HEK293 (cell line): ENCODE data around the gene NFIX.
A peak's percentile ranks its signal among the peaks of the same experiment; 100 is the strongest.

ENCODE experiments used
- CTCF ChIA-PET: fragments of 350-600 bp; formaldehyde crosslinking; extraction: SDS; loops from one replicate; lab custom pipeline; 2021; ENCODE audit warnings: antibody characterized with exemption; lab: Yijun Ruan, JAX
- POLR2A ChIA-PET: fragments of 300-600 bp; formaldehyde crosslinking; extraction: SDS; loops from one replicate; lab custom pipeline; 2020; ENCODE audit warnings: antibody characterized with exemption, inconsistent platforms; lab: Yijun Ruan, JAX
- H3K27ac ChIP-seq: fragments of 200-500 bp; sonication (Bioruptor generic); 2 replicates; pipeline ENCODE4 v1.5.1; 2014; ENCODE audit warnings: low read depth, low read length, control low read depth, inconsistent platforms; ENCODE audit errors: extremely low read depth
- H3K36me3 ChIP-seq, 2 experiments: fragments of 200-500 bp in 1 of 2; sonication (Bioruptor generic) in 1 of 2; 1 replicate in 1 of 2; 2 replicates in 1 of 2; pipeline ENCODE4 v1.5.1; 2014 to 2017; ENCODE audit warnings: inconsistent platforms in 2 of 2, low read length in 2 of 2; ENCODE audit not compliant: control insufficient read depth in 2 of 2, insufficient read depth in 1 of 2
- H3K4me1 ChIP-seq: fragments of 200-500 bp; sonication (Bioruptor generic); 2 replicates; pipeline ENCODE4 v1.5.1; 2014; ENCODE audit warnings: mild to moderate bottlenecking, low read length, inconsistent platforms; ENCODE audit not compliant: control insufficient read depth, insufficient read depth
- H3K4me3 ChIP-seq: 2 replicates; pipeline ENCODE4 v1.5.1; 2011; ENCODE audit warnings: low read depth, mild to moderate bottlenecking, control low read depth, low read length, moderate library complexity
- H3K9me3 ChIP-seq: fragments of 200-500 bp; sonication (Bioruptor generic); 2 replicates; pipeline ENCODE4 v1.5.1; 2014; ENCODE audit warnings: low read depth, low read length, inconsistent platforms; ENCODE audit not compliant: control insufficient read depth, insufficient read depth
- KLF10 ChIP-seq: fragments of 450-650 bp; IDR thresholded peaks from 2 replicates; pipeline ENCODE4 v1.5.1; 2018; ENCODE audit warnings: missing biosample characterization, mild to moderate bottlenecking, missing genetic modification characterization
- OVOL3 ChIP-seq: fragments of 450-650 bp; formaldehyde crosslinking; IDR thresholded peaks from 2 replicates; pipeline ENCODE4 v1.5.1; 2016; ENCODE audit warnings: missing biosample characterization, missing genetic modification characterization
- SETDB1 ChIP-seq: IDR thresholded peaks from one replicate; pipeline ENCODE4 v1.6.1; 2017; ENCODE audit warnings: mild to moderate bottlenecking, low read length, moderate library complexity, mixed read lengths; ENCODE audit not compliant: insufficient read length
- WT1 ChIP-seq: fragments of 450-650 bp; formaldehyde crosslinking; IDR thresholded peaks from 2 replicates; pipeline ENCODE4 v1.5.1; 2016; ENCODE audit warnings: missing biosample characterization, missing genetic modification characterization
- ZNF112 ChIP-seq: fragments of 450-650 bp; formaldehyde crosslinking; IDR thresholded peaks from 2 replicates; pipeline ENCODE4 v1.5.0; 2017; ENCODE audit warnings: missing biosample characterization, missing genetic modification characterization
- ZNF114 ChIP-seq: fragments of 450-650 bp; formaldehyde crosslinking; IDR thresholded peaks from 2 replicates; pipeline ENCODE4 v1.5.0; 2017; ENCODE audit warnings: missing biosample characterization, missing genetic modification characterization
- ZNF184 ChIP-seq: fragments of 450-650 bp; IDR thresholded peaks from 2 replicates; pipeline ENCODE4 v1.5.1; 2018; ENCODE audit warnings: missing biosample characterization, mild to moderate bottlenecking, missing genetic modification characterization
- ZNF624 ChIP-seq: fragments of 450-650 bp; formaldehyde crosslinking; IDR thresholded peaks from 2 replicates; pipeline ENCODE4 v1.5.1; 2017; ENCODE audit warnings: missing biosample characterization, missing genetic modification characterization
- ZNF792 ChIP-seq: fragments of 450-650 bp; formaldehyde crosslinking; IDR thresholded peaks from 2 replicates; pipeline ENCODE4 v1.5.1; 2016; ENCODE audit warnings: missing biosample characterization, missing genetic modification characterization
- ZNF830 ChIP-seq: fragments of 450-650 bp; IDR thresholded peaks from 2 replicates; pipeline ENCODE4 v1.5.0; 2018; ENCODE audit warnings: missing biosample characterization, missing genetic modification characterization, low read depth, mild to moderate bottlenecking, moderate library complexity
- ZNF837 ChIP-seq: fragments of 450-650 bp; formaldehyde crosslinking; IDR thresholded peaks from 2 replicates; pipeline ENCODE4 v1.5.1; 2016; ENCODE audit warnings: missing biosample characterization, missing genetic modification characterization
- TF ChIP-seq, protein P1 (sequence below): fragments of 450-650 bp; formaldehyde crosslinking; IDR thresholded peaks from 2 replicates; pipeline ENCODE4 v1.5.0; 2017; ENCODE audit warnings: missing biosample characterization, missing genetic modification characterization, borderline replicate concordance
- TF ChIP-seq, protein P2 (sequence below): fragments of 450-650 bp; IDR thresholded peaks from 2 replicates; pipeline ENCODE4 v1.5.1; 2018; ENCODE audit warnings: missing biosample characterization, mild to moderate bottlenecking, missing genetic modification characterization
- TF ChIP-seq, protein P3 (sequence below): fragments of 450-650 bp; formaldehyde crosslinking; IDR thresholded peaks from 2 replicates; pipeline ENCODE4 v1.5.1; 2016; ENCODE audit warnings: missing biosample characterization, missing genetic modification characterization
- TF ChIP-seq, protein P4 (sequence below): fragments of 450-650 bp; formaldehyde crosslinking; IDR thresholded peaks from 2 replicates; pipeline ENCODE4 v1.5.1; 2016; ENCODE audit warnings: missing biosample characterization, missing genetic modification characterization

NFIX gene

DNA sequence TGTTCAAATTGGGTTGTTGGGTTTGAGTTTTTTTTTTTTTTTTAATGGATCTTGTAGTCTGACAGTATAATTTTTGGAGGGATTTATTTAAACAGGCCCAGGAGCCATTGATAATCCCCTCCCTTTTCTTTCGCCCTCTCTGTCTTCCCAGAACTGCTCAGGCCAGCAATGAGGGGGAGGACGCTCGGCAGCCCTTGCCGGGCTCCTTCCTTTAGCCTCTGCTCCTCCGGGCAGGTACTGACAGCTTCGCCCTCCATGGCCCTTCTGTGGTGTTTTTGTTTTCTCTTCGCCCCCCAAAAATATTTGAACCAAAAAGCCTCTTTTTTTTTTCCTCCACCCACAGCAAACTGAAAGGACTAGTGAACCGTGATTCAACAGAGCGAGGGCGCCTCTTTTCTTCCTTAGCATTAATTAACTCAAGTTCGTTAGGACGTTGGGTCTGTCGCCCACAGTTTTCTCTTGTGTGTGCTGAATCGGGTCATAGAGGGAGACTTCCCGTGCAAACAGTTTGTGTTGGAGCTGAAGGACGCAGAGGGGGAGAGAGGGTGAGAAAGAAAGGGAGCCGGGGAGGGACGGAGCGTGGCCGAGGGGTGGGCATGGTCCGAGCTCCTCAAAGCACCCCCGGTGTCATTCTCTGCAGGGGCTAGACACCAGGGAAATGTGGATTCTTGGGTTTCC, 21.5 kb downstream of the NFIX start:
- TF ChIP-seq, protein P1, sequence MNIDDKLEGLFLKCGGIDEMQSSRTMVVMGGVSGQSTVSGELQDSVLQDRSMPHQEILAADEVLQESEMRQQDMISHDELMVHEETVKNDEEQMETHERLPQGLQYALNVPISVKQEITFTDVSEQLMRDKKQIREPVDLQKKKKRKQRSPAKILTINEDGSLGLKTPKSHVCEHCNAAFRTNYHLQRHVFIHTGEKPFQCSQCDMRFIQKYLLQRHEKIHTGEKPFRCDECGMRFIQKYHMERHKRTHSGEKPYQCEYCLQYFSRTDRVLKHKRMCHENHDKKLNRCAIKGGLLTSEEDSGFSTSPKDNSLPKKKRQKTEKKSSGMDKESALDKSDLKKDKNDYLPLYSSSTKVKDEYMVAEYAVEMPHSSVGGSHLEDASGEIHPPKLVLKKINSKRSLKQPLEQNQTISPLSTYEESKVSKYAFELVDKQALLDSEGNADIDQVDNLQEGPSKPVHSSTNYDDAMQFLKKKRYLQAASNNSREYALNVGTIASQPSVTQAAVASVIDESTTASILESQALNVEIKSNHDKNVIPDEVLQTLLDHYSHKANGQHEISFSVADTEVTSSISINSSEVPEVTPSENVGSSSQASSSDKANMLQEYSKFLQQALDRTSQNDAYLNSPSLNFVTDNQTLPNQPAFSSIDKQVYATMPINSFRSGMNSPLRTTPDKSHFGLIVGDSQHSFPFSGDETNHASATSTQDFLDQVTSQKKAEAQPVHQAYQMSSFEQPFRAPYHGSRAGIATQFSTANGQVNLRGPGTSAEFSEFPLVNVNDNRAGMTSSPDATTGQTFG, result no peak
- no peak for TF ChIP-seq ZNF114 (tag by site-specific recombination)
- no peak for TF ChIP-seq OVOL3 (tag by site-specific recombination)
- TF ChIP-seq ZNF184 (tag by site-specific recombination), result no peak
- TF ChIP-seq ZNF624 (tag by site-specific recombination), result no peak
- no peak for TF ChIP-seq ZNF830 (tag by site-specific recombination)
- TF ChIP-seq ZNF792 (tag by site-specific recombination), result no peak
- TF ChIP-seq ZNF112 (tag by site-specific recombination), result no peak
- TF ChIP-seq WT1, result no peak
- TF ChIP-seq KLF10 (tag by site-specific recombination), result no peak
- TF ChIP-seq, protein P2, sequence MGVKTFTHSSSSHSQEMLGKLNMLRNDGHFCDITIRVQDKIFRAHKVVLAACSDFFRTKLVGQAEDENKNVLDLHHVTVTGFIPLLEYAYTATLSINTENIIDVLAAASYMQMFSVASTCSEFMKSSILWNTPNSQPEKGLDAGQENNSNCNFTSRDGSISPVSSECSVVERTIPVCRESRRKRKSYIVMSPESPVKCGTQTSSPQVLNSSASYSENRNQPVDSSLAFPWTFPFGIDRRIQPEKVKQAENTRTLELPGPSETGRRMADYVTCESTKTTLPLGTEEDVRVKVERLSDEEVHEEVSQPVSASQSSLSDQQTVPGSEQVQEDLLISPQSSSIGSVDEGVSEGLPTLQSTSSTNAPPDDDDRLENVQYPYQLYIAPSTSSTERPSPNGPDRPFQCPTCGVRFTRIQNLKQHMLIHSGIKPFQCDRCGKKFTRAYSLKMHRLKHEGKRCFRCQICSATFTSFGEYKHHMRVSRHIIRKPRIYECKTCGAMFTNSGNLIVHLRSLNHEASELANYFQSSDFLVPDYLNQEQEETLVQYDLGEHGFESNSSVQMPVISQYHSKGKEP (tag by site-specific recombination), result no peak
- no peak for TF ChIP-seq ZNF837 (tag by site-specific recombination)
- TF ChIP-seq SETDB1, result no peak
- Histone ChIP-seq H3K27ac (no peak overlapping the region), H3K36me3 (no peaks in the 10 kb centered on the region), H3K4me3 (no peak overlapping the region), H3K4me1 (peaks cover 9% of the 10 kb centered on the region), H3K9me3 (no peaks in the 10 kb centered on the region)
- ChIA-PET POLR2A (no interaction called here), CTCF (interaction anchor here (0.6 to 6.6 kb wide), 8 partner anchors 15 to 415 kb away, joined by 3 to 40 read pairs (median 3); no protein-coding TSS in a partner anchor)

DNA sequence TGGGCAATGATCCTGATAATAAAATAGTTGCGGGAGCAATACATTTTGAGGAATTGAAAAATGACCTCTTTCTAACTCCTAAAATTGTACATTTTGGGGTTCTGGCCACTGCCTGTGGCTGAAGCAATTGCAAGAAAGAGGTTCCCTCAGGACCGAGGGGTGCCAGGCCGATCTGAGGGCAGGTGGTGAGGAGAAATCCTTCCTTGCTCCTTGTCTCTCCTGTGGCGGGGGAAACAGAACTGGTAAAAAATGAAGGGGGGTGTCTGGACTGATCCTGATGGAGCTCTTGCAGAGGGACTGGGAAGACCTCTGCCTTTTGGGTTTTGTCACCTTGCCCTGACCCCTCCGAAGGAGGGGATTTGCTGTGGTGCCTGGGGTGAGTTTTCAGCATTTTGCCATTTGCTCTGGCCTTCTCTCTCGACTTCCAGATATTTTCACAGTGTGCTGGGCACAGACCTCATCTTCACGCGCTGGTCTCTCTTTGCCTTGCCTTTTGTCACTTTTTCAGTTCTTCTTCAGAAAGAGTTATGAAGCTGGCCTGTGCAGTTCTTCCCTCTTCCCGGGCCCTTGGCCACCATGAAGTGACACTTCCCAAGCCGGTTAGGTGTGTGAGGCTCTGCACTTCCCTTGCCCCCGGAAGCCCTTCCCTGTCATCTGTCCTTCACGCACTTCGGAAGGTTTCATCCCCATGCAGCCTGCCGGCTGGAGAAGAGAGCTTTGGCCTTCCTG, 22.2 kb downstream of the NFIX start:
- TF ChIP-seq, protein P3, sequence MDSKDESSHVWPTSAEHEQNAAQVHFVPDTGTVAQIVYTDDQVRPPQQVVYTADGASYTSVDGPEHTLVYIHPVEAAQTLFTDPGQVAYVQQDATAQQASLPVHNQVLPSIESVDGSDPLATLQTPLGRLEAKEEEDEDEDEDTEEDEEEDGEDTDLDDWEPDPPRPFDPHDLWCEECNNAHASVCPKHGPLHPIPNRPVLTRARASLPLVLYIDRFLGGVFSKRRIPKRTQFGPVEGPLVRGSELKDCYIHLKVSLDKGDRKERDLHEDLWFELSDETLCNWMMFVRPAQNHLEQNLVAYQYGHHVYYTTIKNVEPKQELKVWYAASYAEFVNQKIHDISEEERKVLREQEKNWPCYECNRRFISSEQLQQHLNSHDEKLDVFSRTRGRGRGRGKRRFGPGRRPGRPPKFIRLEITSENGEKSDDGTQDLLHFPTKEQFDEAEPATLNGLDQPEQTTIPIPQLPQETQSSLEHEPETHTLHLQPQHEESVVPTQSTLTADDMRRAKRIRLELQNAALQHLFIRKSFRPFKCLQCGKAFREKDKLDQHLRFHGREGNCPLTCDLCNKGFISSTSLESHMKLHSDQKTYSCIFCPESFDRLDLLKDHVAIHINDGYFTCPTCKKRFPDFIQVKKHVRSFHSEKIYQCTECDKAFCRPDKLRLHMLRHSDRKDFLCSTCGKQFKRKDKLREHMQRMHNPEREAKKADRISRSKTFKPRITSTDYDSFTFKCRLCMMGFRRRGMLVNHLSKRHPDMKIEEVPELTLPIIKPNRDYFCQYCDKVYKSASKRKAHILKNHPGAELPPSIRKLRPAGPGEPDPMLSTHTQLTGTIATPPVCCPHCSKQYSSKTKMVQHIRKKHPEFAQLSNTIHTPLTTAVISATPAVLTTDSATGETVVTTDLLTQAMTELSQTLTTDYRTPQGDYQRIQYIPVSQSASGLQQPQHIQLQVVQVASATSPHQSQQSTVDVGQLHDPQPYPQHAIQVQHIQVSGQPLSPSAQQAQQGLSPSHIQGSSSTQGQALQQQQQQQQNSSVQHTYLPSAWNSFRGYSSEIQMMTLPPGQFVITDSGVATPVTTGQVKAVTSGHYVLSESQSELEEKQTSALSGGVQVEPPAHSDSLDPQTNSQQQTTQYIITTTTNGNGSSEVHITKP (tag by site-specific recombination), result peak; percentile 61
- TF ChIP-seq, protein P4, sequence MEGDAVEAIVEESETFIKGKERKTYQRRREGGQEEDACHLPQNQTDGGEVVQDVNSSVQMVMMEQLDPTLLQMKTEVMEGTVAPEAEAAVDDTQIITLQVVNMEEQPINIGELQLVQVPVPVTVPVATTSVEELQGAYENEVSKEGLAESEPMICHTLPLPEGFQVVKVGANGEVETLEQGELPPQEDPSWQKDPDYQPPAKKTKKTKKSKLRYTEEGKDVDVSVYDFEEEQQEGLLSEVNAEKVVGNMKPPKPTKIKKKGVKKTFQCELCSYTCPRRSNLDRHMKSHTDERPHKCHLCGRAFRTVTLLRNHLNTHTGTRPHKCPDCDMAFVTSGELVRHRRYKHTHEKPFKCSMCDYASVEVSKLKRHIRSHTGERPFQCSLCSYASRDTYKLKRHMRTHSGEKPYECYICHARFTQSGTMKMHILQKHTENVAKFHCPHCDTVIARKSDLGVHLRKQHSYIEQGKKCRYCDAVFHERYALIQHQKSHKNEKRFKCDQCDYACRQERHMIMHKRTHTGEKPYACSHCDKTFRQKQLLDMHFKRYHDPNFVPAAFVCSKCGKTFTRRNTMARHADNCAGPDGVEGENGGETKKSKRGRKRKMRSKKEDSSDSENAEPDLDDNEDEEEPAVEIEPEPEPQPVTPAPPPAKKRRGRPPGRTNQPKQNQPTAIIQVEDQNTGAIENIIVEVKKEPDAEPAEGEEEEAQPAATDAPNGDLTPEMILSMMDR, result no peak
- Histone ChIP-seq H3K36me3 (no peaks in the 10 kb centered on the region), H3K4me1 (peaks cover 9% of the 10 kb centered on the region), H3K4me3 (no peak overlapping the region), H3K27ac (no peak overlapping the region), H3K9me3 (no peaks in the 10 kb centered on the region)
- ChIA-PET CTCF (interaction anchor here (1.1 to 6.6 kb wide), 4 partner anchors 14 to 61 kb away, joined by 3 to 40 read pairs (median 14); no protein-coding TSS in a partner anchor), POLR2A (interaction anchor here (1.2 kb wide), 1 partner anchor 13 kb away, joined by 4 read pairs; no protein-coding TSS in a partner anchor)
